Measurements from ENCODE around the gene PKD1.

PKD1 gene

DNA sequence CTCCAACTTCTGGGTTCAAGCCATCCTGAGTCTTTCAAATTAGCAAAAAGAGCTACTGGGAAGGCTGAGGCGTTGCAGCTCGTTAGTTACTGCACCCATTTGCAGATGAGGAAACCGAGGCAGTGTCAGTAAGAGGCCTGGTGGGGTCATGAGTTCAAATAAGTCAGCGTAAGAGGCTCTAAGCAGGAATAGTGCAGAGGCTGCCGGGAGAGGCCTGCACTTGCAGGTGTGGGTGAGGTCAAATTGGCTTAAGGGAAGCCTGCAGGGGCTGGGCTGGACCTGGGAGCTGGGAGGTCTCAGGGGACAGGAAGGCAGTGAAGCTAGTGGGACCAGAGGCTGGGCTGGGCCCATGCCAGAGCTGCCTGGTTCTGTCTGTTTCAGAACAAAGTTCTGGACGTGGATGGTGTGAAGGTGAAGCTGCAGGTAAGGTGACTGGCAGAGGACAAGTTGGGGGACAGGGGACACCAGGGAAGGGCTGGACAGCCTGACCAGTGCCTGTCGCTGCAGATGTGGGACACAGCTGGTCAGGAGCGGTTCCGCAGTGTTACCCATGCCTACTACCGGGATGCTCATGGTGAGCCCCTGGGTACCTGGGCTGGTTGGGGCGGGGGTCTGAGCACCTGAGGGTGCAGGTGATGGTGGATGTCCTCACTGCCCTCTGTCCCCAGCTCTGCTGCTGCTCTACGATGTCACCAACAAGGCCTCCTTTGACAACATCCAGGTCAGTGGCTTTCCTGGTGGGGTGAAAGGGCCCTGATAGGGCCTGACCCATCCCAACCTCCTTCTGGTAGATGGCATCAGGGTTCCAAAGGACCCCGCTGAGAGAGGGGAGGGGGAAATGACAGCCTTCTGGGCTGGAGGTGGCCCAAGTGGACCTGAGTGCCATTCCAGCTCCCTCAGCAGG is 15.7 kb upstream of the PKD1 start:
- in situ Hi-C loops (cut with HindIII; ENCODE audit: low sequenced_read_pairs) = no loop called here
- TF ChIP-seq, protein P1, sequence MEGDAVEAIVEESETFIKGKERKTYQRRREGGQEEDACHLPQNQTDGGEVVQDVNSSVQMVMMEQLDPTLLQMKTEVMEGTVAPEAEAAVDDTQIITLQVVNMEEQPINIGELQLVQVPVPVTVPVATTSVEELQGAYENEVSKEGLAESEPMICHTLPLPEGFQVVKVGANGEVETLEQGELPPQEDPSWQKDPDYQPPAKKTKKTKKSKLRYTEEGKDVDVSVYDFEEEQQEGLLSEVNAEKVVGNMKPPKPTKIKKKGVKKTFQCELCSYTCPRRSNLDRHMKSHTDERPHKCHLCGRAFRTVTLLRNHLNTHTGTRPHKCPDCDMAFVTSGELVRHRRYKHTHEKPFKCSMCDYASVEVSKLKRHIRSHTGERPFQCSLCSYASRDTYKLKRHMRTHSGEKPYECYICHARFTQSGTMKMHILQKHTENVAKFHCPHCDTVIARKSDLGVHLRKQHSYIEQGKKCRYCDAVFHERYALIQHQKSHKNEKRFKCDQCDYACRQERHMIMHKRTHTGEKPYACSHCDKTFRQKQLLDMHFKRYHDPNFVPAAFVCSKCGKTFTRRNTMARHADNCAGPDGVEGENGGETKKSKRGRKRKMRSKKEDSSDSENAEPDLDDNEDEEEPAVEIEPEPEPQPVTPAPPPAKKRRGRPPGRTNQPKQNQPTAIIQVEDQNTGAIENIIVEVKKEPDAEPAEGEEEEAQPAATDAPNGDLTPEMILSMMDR (IDR thresholded peaks at IDR 0.05; ENCODE audit: low read depth, low read length) = no peak
- DNase-seq (ENCODE audit: low read depth, low spot score) = no peak
- H3K4me3 ChIP-seq (ENCODE audit: low read depth, low read length) = no peak overlapping the region

DNA sequence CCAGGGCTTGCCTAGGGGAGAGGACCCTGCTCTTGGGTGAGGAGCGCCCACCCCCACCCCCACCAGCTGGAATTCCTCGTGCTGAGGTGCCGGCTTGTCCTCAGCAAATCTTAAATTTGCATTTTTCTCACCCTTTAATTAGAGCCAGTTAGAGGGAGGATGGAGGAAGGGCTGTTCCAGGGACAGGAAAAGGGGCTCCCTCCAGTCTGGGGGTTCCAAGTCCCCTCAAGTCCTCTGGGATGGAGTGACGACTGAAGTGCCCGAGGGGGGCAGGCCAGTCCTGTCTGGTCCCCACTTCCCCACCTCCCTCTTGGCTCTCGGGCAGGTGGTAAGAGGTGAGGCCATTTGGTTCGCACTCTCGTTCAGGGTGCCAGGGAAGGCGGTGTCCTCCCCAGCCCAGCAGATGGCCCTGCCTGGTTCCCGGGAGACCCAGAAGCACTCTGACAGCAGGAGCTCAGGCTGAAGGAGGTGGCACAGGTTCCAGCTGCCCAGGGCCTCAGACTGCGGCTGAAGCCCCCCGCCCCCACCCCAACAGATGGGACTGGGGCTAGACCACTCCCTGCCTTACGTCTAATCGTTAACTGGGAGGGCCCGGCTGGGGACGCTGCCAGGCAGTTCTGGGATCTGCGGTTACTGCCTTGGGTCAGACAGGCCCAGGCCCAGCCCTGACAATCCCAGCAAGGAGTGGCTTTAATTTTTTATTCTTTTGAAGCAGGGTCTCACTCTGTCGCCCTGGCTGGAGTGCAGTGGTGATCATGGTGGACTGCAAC is 14.9 kb upstream of the PKD1 start:
- no peak overlapping the region for H3K4me3 ChIP-seq (ENCODE audit: low read depth, low read length)
- TF ChIP-seq, protein P1 (IDR thresholded peaks at IDR 0.05; ENCODE audit: low read depth, low read length) = no peak
- in situ Hi-C loops (cut with HindIII; ENCODE audit: low sequenced_read_pairs) = no loop called here
- peak; percentile 53 for DNase-seq (ENCODE audit: low read depth, low spot score)

DNA sequence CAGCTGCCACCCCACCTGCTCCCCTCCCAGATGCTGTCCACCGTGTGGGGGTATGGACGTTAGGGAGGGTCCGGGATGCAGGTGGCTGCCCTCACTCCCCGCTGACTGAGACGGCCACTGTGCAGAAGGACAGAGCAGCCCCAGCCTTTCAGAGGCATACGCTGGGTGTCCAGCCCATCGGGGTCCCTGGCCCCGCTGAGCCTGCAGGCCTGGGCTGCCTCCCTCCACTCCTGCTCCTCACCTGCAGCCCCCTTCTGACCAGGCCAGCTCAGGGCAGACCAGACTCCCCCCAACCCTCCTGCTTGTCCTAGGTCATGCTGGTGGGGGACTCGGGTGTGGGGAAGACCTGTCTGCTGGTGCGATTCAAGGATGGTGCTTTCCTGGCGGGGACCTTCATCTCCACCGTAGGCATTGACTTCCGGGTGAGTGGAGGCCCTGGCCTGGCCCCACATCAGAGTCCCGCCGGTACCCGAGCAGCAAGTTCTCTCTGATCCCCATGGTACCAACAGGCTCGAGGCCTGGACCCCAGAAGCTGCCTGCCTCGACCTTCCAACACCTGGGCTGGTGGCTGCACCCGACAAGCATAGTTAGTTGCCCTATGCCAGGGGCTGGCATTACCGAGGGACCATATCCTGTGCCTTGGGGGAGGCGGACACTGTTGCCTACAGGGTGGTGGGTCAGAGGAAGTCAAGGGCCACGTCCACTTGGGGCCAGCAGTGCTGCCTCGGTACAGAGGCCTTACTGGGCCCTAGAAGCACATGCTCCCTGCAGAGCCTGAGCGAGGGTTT is 14.1 kb upstream of the PKD1 start:
- TF ChIP-seq, protein P1 (IDR thresholded peaks at IDR 0.05; ENCODE audit: low read depth, low read length) = no peak
- no peak overlapping the region for H3K4me3 ChIP-seq (ENCODE audit: low read depth, low read length)
- in situ Hi-C loops (cut with HindIII; ENCODE audit: low sequenced_read_pairs) = no loop called here
- no peak for DNase-seq (ENCODE audit: low read depth, low spot score)

- in situ Hi-C loops (cut with HindIII; ENCODE audit: low sequenced_read_pairs) = no loop called here
- H3K4me3 ChIP-seq (ENCODE audit: low read depth, low read length) = peak overlapping the region; percentile 17
- TF ChIP-seq, protein P1 (IDR thresholded peaks at IDR 0.05; ENCODE audit: low read depth, low read length) = no peak
- no peak for DNase-seq (ENCODE audit: low read depth, low spot score)
Observed at GRCh38 chr16:2148714-2149629, 13.3 kb upstream of the PKD1 start.

- TF ChIP-seq, protein P1 (IDR thresholded peaks at IDR 0.05; ENCODE audit: low read depth, low read length) = no peak
- DNase-seq (ENCODE audit: low read depth, low spot score) = peak; percentile 44
- in situ Hi-C loops (cut with HindIII; ENCODE audit: low sequenced_read_pairs) = no loop called here
- peak within 1 kb of the TSS; percentile 17 for H3K4me3 ChIP-seq (ENCODE audit: low read depth, low read length)
Observed at GRCh38 chr16:2147981-2148671, 12.4 kb upstream of the PKD1 start, which contains the start of gene RAB26. RAB26 (plus strand) TSS chr16:2148625; CDS start chr16:2148784, 159 bp downstream.
